ENCODE measurements around the gene DCBLD2.

Gene DCBLD2

GRCh38 chr3:98765721-98766120 lies 135.8 kb downstream of the DCBLD2 start:
- no peak for DNase-seq

- DNase-seq = peak; percentile 95
Observed at GRCh38 chr3:98764472-98764884, 137.0 kb downstream of the DCBLD2 start.

DNA sequence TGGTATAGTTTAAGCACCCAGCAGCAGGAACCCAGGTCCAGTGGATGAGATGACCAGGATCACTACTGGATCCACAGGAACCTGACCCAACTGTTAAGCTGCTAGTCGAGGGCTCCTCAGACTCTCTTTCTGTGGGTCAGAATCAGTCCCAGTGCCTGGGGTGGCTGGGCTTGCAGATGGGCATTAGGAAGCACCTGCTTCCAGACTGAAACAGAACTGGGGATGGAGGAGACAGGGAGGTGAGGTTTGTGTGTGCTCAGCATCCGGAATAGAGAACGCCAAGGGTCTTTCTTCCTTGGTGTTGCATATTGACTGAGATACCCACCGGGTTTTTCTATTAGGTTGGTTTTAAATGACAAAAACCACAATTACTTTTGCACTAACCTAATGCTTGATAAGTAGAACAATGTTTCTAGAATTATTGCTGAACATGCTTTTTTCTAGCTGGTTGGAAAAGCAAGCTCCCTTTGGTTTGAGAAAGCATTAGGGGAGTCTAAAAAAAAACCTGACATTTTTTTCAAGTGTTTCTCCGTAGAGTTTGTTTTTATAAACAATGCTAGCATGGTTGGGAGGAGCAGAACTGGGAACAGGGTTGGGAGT lies 137.6 kb downstream of the DCBLD2 start:
- no peak for DNase-seq

DNA sequence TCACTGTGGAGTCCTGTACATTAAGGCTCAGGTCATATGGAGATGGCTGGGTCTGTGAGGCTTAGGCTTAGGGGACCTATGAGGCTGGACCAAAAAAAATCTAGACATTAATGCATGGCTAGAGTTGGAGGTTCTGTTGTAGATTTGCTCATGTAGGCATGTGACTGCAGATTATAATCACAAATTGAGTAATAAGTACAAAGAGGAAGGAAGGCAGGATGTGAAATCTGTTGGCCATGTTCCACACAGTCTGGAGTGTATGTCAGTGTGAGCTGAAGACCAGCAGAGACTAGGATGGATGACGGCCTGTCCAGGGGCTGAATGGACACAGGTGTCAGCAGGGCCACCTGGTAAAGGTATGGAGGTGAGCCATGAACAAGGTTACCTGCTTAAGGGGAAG lies 138.4 kb downstream of the DCBLD2 start, which contains the start of gene ST3GAL6:
Gene ST3GAL6 (plus strand): TSS at position 265 of the 400 bp plus-strand sequence. CDS start 5,101 bp downstream, outside the sequence.
- peak; percentile 98 for DNase-seq

- DNase-seq = peak; percentile 82 to 90
Observed at GRCh38 chr3:98761643-98762229, 139.8 kb downstream of the DCBLD2 start.

GRCh38 chr3:98759629-98760028 lies 141.9 kb downstream of the DCBLD2 start:
- no peak for DNase-seq

DNA sequence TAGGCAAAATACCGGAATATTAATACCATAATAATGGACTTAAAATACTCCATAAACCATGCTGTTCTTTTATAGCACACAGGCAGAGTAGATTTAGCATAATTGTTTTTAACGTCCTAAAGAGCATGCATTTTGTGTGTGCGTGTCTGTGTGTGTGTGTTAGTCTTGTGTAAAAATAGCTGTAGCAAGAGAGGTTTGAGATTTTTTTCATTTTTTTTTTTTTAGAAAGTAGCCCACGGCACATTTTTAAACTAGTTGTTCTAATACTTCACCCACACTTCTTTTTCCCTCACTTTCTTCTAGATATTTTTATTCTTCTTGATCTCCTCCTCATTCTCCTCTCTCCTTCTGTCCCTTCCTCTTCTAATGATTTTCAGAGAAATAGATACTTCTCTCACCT lies 145.9 kb downstream of the DCBLD2 start:
- DNase-seq = no peak

DNA sequence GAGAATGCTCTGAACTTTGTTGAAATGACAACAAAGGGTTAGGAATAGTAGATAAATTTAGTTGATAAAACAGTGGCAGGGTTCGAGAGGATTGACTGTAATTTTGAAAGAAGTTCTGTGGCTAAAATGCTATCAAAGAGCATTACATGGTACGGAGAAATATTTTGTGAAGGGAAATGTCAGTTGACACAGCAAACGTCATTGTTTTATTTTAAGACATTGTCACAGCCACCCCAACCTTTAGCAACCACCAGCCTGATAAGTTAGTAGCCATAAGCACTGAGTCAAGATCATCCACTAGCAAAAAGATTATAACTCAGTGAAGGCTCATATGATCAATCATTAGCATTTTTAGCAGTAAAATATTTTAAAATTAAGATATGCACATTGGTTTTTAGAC lies 147.0 kb downstream of the DCBLD2 start:
- DNase-seq = no peak

DNA sequence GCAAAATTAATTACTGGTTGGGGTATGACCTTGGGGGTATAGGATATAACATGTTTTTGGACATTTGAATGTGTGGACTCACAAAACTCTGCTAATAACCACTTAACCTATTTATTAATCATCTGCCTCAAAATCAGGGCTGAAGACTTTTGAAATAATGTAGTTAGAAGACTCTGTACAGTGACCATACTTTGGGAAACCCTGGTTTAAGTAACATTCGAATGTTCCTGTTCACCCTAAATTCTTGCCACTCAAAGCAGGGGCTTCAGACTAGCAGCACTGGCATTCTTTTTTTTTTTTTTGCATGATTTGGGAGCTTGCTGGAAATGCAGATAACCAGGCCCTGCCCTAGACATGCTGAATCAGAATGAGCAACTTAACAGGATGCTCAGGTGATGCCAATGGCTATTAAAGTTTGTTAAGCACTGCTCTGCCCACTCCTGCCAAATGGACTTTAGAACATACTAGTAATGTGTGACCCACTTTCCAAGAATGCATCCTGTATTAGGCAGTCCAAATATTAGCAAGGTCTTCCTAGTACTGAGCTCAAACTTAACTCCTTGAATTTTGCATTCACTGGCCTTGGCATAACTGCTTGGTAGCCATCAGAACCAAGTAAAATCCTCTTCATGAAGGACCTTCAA lies 151.1 kb downstream of the DCBLD2 start:
- no peak for DNase-seq

DNA sequence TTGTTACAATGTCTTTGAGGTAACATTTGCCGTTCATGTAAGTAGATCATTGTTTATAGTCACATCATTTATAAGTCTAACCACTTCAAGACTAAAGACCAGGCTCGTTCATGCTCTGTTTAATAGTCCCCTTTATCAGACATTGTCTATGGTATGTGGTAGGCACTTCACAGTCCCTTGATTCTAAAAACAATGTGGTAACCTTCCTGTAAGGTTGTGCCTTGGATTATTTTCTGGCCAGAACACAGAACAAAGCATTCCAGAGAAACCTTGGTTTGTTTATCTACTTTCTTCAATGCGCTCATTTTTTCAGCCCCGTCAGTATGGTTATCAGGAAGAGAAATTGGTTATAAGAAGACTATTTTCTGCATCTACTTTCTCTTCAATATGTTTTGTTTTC lies 154.6 kb downstream of the DCBLD2 start:
- DNase-seq = no peak

DNA sequence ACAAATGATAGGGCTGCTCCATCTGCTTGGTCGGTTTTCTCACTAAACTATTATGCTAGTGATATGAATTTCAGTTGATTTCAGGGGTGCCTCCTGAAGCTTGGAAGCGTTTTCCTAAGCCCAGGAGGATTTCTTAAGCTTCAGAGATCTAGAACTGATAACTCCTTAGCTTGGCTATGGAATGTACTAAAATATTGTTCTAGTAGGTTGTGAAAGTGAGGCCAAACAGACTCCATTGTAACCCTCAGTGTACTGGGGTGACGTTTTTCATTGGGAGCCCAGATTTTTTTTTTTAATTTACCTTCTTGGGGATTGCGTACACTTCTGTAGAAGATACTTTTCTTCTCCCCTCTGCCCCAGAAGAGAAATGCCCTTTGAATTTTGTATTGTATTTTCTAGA lies 155.4 kb downstream of the DCBLD2 start:
- DNase-seq = no peak
